ENCODE measurements around the gene AMZ1.

Gene AMZ1

DNA sequence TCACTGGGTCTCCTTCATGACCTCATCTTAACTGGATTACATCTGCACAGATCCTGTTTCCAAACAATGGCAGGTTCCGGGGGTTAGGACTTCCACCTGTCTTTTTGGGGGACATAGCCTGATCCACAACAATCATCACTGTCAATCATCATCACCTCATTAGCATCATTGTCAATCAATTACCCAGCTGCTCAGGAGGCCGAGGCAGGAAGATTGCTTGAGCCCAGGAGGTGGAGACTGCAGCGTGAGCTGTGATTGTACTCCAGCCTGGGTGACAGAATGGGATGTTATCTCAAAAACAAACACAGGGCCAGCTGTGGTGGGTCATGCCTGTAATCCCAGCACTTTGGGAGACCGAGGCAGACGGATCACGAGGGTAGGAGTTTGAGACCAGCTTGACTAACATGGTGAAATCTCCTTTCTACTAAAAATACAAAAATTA is 18.7 kb downstream of the AMZ1 start:
- no peak for TF ChIP-seq POLR2AphosphoS5 (IDR thresholded peaks at IDR 0.05; ENCODE audit: low read depth, low read length)
- TF ChIP-seq SIN3A (IDR thresholded peaks at IDR 0.05; ENCODE audit: borderline replicate concordance, insufficient read depth, low read length) = no peak
- TF ChIP-seq FOXP2 (optimal IDR thresholded peaks at IDR 0.05; ENCODE audit: borderline replicate concordance, extremely low read depth, extremely low read length, insufficient read depth) = no peak
- no peak for TF ChIP-seq TAF1 (IDR thresholded peaks at IDR 0.05; ENCODE audit: borderline replicate concordance, insufficient read depth, low read length)
- TF ChIP-seq REST (IDR thresholded peaks at IDR 0.05; ENCODE audit: insufficient read depth in 1 of 2, low read depth in 2 of 2, low read length in 2 of 2) = no peak

GRCh38 chr7:2707481-2707880 is 19.5 kb downstream of the AMZ1 start:
- TF ChIP-seq SIN3A (IDR thresholded peaks at IDR 0.05; ENCODE audit: borderline replicate concordance, insufficient read depth, low read length) (no peak), TAF1 (IDR thresholded peaks at IDR 0.05; ENCODE audit: borderline replicate concordance, insufficient read depth, low read length) (no peak), FOXP2 (optimal IDR thresholded peaks at IDR 0.05; ENCODE audit: borderline replicate concordance, extremely low read depth, extremely low read length, insufficient read depth) (no peak), REST (IDR thresholded peaks at IDR 0.05; ENCODE audit: insufficient read depth in 1 of 2, low read depth in 2 of 2, low read length in 2 of 2) (no peak), POLR2AphosphoS5 (IDR thresholded peaks at IDR 0.05; ENCODE audit: low read depth, low read length) (no peak)

DNA sequence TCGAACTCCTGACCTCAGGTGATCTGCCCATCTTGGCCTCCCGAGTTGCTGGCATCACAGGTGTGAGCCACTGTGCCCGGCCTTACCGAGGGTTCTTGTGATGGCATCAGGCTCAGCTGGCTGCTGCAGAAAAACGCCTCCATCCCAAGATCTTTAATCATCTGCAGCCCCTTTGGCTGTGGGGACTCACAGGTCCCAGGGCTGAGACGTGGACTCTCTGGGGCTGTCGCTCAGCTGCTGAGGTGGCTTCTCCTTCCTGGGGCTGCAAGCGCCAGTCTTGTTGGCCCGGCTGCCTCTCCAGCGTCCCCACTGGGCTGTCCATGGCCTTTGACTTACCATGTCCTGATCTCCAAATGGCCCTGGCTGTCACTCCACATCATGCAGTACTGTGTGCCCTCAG is 20.0 kb downstream of the AMZ1 start:
- no peak for TF ChIP-seq TAF1 (IDR thresholded peaks at IDR 0.05; ENCODE audit: borderline replicate concordance, insufficient read depth, low read length)
- no peak for TF ChIP-seq SIN3A (IDR thresholded peaks at IDR 0.05; ENCODE audit: borderline replicate concordance, insufficient read depth, low read length)
- TF ChIP-seq REST (IDR thresholded peaks at IDR 0.05; ENCODE audit: insufficient read depth in 1 of 2, low read depth in 2 of 2, low read length in 2 of 2) = no peak
- no peak for TF ChIP-seq FOXP2 (optimal IDR thresholded peaks at IDR 0.05; ENCODE audit: borderline replicate concordance, extremely low read depth, extremely low read length, insufficient read depth)
- no peak for TF ChIP-seq POLR2AphosphoS5 (IDR thresholded peaks at IDR 0.05; ENCODE audit: low read depth, low read length)

- TF ChIP-seq POLR2AphosphoS5 (IDR thresholded peaks at IDR 0.05; ENCODE audit: low read depth, low read length) (no peak), TAF1 (IDR thresholded peaks at IDR 0.05; ENCODE audit: borderline replicate concordance, insufficient read depth, low read length) (no peak), FOXP2 (optimal IDR thresholded peaks at IDR 0.05; ENCODE audit: borderline replicate concordance, extremely low read depth, extremely low read length, insufficient read depth) (no peak), SIN3A (IDR thresholded peaks at IDR 0.05; ENCODE audit: borderline replicate concordance, insufficient read depth, low read length) (no peak), REST (IDR thresholded peaks at IDR 0.05; ENCODE audit: insufficient read depth in 1 of 2, low read depth in 2 of 2, low read length in 2 of 2) (no peak)
These were observed 20.7 kb downstream of the AMZ1 start for GRCh38 chr7:2708547-2709310.
